ENCODE results near the gene ZNF263. TPM values are rescaled to one million over a fixed set of nuclear protein-coding genes. Genes with fewer than 3 reads are reported as not detected.

Gene ZNF263
- total and polyA plus RNA-seq, 9 of the 15 experiments (the other 6 are each of a cell fraction or from before 2014, with no cell fraction given), result 4.6 to 48.3 (median 31.8) TPM

DNA sequence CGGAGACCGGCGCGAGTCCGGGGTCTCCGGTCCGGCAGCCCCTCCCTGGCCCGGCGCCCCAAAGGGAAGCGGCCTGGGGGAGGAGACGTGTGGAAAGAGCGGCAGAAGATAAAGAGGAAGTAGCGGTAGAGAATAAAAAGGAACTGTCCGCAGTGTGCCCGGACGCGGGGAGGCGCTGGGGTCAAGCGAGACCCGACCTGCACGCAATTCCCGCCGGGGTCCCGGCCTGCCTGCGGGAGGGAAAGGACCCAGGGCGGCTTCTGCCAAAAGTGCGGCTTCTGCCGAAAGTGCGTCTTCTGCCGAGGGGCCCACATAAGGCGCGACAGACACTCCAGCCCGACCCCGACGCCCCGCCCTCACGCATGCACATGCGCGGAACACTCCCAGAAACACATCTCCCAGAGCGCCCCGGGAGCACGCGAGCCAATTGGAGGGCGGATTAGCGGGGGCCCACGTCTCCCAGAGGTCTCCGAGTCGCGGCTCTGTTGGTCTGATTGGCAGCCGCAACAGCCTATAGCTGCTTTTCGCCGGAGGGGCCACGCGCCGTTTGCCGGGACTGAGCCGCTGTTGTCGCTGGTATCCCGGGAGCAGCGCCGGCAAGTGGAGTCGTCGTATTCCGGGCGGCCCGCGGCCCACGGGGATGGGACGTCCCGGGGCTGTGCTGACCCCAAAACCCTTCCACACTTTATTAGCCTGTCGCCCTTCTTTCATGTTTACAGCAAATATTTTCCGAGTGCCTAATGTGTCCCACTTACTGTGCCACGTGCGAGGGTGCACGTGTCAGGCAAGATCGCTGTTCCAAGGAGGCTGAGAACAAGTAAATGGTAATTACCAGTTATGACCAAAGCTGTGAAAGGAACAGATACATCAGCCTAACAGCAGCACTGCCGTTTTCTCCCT is 18.9 kb upstream of the ZNF263 start (continued):
- TF ChIP-seq, protein P1, sequence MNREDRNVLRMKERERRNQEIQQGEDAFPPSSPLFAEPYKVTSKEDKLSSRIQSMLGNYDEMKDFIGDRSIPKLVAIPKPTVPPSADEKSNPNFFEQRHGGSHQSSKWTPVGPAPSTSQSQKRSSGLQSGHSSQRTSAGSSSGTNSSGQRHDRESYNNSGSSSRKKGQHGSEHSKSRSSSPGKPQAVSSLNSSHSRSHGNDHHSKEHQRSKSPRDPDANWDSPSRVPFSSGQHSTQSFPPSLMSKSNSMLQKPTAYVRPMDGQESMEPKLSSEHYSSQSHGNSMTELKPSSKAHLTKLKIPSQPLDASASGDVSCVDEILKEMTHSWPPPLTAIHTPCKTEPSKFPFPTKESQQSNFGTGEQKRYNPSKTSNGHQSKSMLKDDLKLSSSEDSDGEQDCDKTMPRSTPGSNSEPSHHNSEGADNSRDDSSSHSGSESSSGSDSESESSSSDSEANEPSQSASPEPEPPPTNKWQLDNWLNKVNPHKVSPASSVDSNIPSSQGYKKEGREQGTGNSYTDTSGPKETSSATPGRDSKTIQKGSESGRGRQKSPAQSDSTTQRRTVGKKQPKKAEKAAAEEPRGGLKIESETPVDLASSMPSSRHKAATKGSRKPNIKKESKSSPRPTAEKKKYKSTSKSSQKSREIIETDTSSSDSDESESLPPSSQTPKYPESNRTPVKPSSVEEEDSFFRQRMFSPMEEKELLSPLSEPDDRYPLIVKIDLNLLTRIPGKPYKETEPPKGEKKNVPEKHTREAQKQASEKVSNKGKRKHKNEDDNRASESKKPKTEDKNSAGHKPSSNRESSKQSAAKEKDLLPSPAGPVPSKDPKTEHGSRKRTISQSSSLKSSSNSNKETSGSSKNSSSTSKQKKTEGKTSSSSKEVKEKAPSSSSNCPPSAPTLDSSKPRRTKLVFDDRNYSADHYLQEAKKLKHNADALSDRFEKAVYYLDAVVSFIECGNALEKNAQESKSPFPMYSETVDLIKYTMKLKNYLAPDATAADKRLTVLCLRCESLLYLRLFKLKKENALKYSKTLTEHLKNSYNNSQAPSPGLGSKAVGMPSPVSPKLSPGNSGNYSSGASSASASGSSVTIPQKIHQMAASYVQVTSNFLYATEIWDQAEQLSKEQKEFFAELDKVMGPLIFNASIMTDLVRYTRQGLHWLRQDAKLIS (CRISPR knock-in tag; IDR thresholded peaks at IDR 0.05), result 0 out of 2 replicates have a peak, but pooled peaks have one; percentile 50
- TF ChIP-seq, protein P2, sequence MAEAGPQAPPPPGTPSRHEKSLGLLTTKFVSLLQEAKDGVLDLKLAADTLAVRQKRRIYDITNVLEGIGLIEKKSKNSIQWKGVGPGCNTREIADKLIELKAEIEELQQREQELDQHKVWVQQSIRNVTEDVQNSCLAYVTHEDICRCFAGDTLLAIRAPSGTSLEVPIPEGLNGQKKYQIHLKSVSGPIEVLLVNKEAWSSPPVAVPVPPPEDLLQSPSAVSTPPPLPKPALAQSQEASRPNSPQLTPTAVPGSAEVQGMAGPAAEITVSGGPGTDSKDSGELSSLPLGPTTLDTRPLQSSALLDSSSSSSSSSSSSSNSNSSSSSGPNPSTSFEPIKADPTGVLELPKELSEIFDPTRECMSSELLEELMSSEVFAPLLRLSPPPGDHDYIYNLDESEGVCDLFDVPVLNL (CRISPR knock-in tag; IDR thresholded peaks at IDR 0.05; ENCODE audit: low read depth), result peak; percentile 14; the same call in 1 of the 2 replicates
- TF ChIP-seq RBM14 (IDR thresholded peaks at IDR 0.05; ENCODE audit: borderline replicate concordance, insufficient read depth, low read depth, low read length) (0 out of 2 replicates have a peak, but pooled peaks have one; percentile 31), ZNF274 (IDR thresholded peaks at IDR 0.05; ENCODE audit: borderline replicate concordance, low read depth, low read length) (no peak), ARHGAP35 (IDR thresholded peaks at IDR 0.05; ENCODE audit: partially characterized antibody) (no peak), HOXB6 (CRISPR knock-in tag; IDR thresholded peaks at IDR 0.05; ENCODE audit: borderline replicate concordance) (no peak), CREBBP (IDR thresholded peaks at IDR 0.05; ENCODE audit: low read depth, low read length) (no peak)
- TF ChIP-seq, protein P3, sequence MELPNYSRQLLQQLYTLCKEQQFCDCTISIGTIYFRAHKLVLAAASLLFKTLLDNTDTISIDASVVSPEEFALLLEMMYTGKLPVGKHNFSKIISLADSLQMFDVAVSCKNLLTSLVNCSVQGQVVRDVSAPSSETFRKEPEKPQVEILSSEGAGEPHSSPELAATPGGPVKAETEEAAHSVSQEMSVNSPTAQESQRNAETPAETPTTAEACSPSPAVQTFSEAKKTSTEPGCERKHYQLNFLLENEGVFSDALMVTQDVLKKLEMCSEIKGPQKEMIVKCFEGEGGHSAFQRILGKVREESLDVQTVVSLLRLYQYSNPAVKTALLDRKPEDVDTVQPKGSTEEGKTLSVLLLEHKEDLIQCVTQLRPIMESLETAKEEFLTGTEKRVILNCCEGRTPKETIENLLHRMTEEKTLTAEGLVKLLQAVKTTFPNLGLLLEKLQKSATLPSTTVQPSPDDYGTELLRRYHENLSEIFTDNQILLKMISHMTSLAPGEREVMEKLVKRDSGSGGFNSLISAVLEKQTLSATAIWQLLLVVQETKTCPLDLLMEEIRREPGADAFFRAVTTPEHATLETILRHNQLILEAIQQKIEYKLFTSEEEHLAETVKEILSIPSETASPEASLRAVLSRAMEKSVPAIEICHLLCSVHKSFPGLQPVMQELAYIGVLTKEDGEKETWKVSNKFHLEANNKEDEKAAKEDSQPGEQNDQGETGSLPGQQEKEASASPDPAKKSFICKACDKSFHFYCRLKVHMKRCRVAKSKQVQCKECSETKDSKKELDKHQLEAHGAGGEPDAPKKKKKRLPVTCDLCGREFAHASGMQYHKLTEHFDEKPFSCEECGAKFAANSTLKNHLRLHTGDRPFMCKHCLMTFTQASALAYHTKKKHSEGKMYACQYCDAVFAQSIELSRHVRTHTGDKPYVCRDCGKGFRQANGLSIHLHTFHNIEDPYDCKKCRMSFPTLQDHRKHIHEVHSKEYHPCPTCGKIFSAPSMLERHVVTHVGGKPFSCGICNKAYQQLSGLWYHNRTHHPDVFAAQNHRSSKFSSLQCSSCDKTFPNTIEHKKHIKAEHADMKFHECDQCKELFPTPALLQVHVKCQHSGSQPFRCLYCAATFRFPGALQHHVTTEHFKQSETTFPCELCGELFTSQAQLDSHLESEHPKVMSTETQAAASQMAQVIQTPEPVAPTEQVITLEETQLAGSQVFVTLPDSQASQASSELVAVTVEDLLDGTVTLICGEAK (IDR thresholded peaks at IDR 0.05), result peak; percentile 77
- TF ChIP-seq, protein P3 (CRISPR knock-in tag; IDR thresholded peaks at IDR 0.05), result peak; percentile 66; the same call in 1 of the 2 replicates
- TF ChIP-seq, protein P4, sequence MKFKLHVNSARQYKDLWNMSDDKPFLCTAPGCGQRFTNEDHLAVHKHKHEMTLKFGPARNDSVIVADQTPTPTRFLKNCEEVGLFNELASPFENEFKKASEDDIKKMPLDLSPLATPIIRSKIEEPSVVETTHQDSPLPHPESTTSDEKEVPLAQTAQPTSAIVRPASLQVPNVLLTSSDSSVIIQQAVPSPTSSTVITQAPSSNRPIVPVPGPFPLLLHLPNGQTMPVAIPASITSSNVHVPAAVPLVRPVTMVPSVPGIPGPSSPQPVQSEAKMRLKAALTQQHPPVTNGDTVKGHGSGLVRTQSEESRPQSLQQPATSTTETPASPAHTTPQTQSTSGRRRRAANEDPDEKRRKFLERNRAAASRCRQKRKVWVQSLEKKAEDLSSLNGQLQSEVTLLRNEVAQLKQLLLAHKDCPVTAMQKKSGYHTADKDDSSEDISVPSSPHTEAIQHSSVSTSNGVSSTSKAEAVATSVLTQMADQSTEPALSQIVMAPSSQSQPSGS (CRISPR knock-in tag; IDR thresholded peaks at IDR 0.05), result peak; percentile 68
